Raji (cell line): ENCODE data around the gene TBC1D20.

Experiments used
- POLR2A ChIP-seq: IDR thresholded peaks from 2 replicates; pipeline ENCODE4 v1.6.1; 2011; ENCODE audit warnings: low read depth, low read length, control low read depth; ENCODE audit not compliant: insufficient read depth

TBC1D20 gene

DNA sequence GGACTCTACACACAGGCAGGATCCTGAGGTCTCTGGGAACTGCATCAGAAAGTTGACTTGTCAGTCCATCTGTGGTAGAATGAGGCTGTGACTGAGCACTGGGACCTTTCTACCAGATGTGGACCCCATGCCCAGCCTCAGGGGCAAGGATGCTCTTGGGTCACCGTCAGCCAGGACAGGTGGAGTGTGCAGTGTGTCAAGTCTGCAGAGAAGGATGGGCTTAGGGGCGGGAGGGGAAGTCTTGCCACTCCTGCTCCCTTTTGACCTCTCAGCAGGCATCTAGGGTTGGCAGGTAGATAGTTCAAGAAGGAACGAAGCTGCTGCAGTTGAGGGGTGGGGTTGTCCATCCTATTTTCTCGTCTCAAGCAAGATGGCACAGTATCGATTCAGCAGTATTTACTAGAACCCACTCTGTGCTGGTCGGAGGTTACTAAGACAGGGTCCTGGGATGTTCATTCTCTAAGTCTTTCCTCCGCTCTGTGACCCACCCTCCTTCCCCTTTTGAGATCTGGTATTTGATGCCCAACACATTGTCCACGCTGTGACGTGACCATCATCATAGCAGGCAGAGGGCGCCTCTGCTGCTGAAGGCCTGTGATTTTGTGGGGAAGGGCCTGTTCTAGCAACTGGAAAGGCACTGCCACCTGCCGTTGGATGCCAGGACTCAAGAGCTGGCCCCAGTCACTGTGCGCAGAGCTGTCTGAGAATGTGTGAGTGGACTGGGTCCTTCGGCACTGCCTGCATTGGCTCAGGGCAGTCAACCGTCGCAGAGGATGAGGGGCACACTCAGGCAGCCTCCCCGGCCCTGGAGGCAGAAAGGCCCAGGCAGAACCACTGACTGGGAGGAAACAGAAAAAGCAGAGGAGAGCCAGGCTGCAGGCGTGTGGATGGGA lies 31.1 kb downstream of the TBC1D20 start:
- TF ChIP-seq POLR2A, result no peak

DNA sequence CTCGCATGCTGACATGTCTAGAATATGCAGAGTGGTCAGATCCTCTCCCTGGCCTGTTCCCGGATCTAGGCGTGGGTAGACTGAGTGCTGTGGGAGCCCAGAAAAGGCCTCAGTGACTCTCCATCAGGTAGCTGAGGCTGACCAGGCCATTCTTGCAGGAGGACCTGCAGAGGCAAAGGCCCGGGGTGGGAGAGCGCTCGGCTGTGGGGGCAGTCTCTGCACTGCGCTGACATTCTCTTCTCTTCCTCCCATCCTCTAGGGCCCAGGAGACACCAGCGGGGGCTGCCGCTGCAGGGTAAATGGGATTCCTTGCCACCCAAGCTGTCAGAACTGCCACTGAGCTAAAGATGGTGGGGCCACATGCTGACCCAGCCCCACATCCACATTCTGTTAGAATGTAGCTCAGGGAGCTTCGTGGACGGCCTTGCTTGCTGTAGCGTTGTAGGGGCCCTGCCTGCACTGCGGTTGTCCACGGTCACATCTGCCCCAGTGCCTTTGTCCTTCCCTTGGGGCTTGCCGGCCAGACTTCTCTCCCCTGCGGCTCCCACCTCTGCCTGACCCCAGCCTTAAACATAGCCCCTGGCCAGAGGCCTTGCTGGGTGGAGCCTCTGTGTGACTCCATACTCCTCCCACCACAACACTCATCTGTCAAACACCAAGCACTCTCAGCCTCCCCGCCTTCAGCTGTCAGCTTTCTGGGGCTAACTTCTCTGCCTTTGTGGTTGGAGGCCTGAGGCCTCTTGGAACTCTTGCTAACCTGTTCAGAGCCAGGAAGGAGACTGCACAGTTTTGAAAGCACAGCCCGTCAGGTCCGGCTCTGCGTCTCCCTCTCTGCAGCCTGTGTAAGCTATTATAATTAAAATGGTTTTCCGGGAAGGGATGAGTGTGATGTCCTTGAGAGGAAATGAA lies 32.0 kb downstream of the TBC1D20 start:
- no peak for TF ChIP-seq POLR2A

DNA sequence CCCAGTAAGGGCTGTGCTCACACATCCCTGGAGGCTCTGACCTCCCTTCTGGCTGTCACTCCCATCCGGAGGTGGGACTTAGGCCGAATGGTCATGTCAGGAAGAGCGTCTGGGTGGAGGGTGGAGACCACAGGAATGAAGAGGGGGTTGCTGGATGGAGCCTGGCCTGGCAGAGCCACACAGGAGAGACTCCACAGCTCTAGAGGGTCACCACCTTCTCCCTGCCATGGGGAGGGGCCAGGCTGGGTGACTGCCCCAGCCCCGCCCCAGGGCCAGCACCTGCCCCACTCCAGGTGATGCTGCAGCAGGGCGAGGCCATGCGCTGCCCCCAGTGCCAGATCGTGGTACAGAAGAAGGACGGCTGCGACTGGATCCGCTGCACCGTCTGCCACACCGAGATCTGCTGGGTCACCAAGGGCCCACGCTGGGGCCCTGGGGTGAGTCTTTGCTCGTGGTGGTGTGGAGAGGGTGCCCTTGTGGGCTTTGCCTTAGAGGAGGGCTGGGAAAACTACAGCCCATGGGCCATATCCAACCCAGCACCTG lies 33.6 kb downstream of the TBC1D20 start:
- no peak for TF ChIP-seq POLR2A

DNA sequence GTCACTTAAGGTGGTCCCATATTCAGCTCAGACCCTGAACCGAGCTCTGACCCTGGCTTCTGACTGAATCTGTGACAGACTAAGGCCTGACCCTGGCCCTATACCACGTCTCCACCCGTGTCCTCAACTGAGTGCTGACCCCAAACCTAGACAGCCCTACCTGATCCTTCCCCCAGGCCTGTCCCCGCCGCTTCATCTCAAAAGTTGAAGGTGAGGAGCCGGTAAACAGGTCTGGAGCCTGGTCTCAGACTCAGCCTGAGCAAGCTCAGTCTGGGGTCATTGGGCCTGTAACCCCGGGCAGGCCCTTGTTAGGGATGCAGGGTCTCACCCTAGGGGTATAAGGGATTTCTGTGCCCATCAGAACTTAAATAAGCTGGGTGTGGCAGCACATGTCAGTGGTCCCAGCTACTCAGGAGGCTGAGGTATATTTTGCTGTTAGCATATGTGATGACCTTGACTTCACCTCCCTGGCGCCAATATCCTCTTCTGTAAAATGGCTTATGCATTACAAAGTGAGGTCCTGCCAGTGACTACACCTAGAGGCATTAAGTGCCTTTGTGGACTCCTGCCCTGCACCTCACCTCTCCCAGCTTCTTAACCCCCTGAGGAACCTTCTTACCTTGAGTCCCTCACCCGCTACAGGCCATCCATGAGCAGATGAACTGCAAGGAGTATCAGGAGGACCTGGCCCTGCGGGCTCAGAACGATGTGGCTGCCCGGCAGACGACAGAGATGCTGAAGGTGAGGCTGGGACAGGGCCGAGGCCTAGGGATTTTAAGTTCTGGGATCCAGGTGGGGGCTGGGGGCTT lies 34.3 kb downstream of the TBC1D20 start:
- TF ChIP-seq POLR2A, result no peak

GRCh38 chr20:427401-427800 lies 34.9 kb downstream of the TBC1D20 start:
- no peak for TF ChIP-seq POLR2A

DNA sequence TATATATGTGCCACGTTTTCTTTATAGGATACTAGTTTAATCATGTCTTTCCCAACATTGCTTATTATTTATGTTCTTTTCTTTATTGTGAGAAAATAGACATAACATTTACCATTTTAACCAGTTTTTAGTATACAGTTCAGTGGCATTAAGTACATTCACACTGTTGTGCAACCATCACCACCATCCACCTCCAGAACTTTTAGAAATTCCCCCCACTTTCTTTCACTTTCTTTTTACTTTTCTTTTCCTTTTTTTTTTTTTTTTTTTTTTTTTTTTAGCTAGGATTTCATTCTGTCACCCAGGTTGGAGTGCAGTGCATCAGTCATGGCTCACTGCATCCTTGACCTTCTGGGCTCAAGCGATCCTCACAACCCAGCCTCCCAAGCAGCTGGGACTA lies 35.8 kb downstream of the TBC1D20 start:
- TF ChIP-seq POLR2A, result no peak

- no peak for TF ChIP-seq POLR2A
These were observed 40.6 kb downstream of the TBC1D20 start for GRCh38 chr20:421685-422250.

- no peak for TF ChIP-seq POLR2A
These were observed 41.4 kb downstream of the TBC1D20 start for GRCh38 chr20:420721-421574.

- no peak for TF ChIP-seq POLR2A
These were observed 42.1 kb downstream of the TBC1D20 start for GRCh38 chr20:420166-420620.

DNA sequence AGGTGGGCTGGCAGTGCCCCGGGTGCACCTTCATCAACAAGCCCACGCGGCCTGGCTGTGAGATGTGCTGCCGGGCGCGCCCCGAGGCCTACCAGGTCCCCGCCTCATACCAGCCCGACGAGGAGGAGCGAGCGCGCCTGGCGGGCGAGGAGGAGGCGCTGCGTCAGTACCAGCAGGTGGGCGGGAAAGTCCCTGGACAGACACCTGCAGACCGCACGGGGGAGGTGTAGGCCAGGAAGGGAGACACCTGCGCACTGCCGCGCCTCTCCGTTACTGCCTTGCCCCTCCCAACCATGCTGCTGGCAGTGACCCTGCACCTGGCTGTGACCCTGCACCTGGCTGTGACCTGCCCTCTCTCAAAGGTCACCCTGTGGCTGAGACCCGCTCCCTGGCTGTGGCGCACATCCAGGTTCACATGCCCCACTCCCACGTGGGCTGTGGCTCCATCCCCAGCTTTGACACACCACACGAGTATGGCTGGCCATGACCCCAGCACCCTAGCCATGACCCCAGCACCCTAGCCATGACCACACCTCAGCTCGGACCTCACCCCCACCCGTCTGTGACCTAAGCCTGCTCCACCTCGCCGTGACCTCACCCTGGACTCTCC lies 42.7 kb downstream of the TBC1D20 start:
- TF ChIP-seq POLR2A, result no peak

DNA sequence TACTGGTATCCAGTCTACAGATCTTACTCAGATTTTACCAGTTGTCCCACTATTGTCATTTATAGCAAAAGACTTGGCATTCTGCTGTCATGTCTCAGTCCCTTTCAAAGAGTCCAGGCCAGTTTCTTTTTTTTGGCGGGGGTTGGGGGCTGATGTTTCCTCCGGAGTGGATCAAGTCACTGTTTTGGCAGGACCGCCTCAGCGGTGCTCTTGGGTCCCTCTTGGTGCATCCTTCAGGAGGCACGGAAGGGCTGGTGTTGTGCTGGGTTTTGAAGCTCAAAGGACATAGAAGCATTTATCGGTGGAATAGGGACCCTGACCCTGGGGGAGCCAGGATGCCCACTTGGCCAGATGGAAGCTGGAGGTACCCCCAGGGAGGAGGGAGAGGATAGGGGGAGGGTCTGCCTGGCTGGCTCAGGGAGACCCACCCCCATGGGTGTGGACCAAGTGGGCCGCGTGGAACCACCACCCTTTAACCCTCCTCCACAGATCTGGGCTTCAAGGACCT lies 43.4 kb downstream of the TBC1D20 start:
- no peak for TF ChIP-seq POLR2A

DNA sequence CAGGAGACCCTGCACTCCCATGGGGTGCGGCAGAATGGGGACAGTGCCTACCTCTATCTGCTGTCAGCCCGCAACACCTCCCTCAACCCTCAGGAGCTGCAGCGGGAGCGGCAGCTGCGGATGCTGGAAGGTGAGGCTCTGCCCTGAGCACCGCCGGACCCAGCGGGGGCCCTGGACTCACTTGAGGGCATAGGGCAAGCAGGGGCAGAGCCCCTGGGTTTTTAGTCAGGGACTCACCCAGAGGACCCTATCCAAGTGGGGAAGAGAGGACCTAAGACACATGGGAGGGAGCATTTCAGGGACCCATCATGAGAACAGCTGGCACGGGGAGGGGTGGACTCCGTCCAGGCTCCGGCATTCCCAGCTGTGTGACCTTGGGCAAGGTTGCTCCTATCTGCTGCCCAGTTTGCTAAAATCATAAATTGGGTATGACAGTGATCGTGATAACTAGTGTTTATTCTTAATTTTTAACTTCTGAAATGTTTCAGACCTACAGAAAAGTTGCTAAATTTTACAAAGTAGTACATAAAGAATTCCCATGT lies 44.5 kb downstream of the TBC1D20 start:
- TF ChIP-seq POLR2A, result no peak
